Occipital lobe (tissue), 2 donors: ENCODE results near the gene MESP1. TPM values are rescaled to one million over a fixed set of nuclear protein-coding genes. Genes with fewer than 3 reads are reported as not detected.
"Not testable (repeated sequence)": the region's sequence is repeated elsewhere in the genome, so short reads cannot be mapped to it uniquely, and the experiment has no call there.

Experiments used
- DNase-seq: peaks from one replicate; lab custom pipeline; 2025; lab: John Stamatoyannopoulos, UW
- total RNA-seq: library from RNA; depleted of rRNA; stranded (reverse); fragments of >200 nt; gene quantifications from one replicate; pipeline ENCODE4 v1.2.3, GENCODE V29; 2014

MESP1 gene, protein sequence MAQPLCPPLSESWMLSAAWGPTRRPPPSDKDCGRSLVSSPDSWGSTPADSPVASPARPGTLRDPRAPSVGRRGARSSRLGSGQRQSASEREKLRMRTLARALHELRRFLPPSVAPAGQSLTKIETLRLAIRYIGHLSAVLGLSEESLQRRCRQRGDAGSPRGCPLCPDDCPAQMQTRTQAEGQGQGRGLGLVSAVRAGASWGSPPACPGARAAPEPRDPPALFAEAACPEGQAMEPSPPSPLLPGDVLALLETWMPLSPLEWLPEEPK
- total RNA-seq = 1.6 TPM

DNA sequence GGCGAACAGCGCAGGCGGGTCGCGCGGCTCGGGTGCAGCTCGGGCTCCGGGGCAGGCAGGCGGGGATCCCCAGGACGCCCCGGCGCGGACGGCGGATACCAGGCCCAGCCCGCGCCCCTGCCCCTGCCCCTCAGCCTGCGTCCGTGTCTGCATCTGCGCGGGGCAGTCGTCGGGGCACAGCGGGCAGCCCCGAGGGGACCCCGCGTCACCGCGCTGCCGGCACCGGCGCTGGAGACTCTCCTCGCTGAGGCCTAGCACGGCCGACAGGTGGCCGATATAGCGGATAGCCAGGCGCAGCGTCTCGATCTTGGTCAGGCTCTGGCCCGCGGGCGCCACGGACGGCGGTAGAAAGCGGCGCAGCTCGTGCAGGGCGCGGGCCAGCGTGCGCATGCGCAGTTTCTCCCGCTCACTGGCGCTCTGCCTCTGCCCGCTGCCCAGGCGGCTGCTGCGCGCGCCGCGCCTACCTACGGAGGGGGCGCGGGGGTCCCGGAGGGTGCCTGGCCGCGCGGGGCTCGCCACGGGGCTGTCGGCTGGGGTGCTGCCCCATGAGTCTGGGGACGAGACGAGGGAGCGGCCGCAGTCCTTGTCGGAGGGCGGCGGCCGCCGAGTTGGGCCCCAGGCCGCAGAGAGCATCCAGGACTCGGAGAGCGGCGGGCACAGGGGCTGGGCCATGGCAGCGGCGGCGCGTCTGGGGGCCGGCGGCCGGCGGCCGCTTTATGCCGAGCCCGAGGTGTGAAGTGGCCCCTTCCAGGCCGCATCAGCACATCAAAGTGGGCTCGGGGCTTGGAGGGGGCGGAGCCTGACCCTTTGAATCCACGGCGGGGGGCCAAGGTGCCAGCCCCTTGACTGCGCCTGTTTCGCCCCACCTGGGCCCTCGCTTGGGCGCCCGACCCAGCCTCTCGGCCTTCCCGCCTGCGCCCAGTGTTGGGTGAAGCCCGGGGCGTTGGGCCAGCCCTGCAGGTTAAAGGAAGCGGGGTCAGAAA, at the start of gene MESP1:
MESP1 (minus strand) TSS at position 690 of the 983 bp plus-strand sequence; CDS start at position 672, 18 bp downstream.
- DNase-seq = peak; percentile 78

DNA sequence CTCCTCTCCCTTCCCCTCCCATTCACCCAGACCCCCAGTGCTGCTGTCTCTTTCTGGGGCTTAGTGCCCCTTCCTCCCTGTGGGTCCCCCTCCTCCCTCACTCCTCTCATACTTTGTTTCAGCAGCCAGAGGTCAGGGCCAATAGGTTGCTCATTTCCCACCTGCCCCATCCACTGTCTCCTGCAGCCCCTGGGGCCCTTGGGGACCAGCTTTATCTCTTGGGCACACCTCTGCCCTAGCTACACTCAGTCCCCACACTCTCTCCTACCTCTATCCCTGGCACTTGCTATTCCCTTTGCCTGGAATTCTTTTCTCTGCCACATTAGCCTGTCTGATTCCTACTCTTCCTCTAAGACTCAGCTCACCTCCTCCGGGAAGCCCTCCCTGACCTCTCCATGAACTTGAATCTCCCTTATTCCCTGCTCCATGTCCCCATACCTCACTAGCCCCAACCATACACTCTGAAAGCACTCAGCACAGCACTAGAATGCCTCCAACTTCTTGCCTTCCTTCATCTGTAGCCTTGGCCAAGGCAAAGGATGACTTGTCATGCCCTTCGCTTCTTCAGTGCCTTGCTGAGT, 49.0 kb upstream of the MESP1 start:
- DNase-seq = no peak

DNA sequence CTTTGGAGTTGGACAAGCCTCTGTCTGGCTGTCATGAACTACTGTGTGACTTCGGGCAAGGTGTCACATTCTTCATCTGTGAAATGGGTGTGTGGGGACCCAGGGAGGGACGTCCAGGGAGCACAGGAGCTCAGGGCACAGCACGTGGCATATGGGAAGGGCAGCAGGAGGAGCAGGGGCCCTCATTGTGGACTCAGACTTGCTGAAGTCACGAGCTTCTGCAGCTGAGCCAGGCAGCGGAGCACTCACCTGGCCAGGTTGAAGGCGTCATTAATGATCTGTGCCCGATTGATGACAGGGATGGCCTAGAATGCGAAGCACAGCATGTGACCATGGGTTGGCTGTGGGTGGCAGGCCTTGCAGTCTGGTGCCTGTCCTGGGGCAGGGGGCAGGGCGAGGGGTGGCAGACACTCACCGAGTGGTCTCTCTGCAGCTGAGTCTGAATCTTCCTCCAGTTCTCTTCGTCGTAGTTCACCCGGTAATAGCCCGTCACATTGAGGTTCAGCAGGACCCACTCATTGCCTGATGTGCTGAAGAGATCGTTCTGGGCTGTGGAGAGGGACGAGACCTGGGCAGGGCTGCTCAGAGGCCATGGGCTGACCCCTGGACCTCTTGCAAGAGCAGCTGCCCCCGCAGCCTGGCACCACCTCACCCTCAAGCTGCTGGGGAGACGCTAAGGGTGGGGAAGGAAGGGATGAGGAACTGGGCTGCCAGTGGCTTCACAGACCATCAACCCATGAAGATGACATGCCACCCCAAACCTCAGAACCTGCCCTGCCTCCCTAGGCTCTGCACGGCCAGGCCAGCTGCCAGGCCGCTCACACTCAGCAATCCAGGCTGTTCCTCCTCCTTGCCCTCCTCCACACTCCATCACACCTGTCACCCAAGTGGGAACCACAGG, 48.2 kb upstream of the MESP1 start:
- DNase-seq = no peak

DNA sequence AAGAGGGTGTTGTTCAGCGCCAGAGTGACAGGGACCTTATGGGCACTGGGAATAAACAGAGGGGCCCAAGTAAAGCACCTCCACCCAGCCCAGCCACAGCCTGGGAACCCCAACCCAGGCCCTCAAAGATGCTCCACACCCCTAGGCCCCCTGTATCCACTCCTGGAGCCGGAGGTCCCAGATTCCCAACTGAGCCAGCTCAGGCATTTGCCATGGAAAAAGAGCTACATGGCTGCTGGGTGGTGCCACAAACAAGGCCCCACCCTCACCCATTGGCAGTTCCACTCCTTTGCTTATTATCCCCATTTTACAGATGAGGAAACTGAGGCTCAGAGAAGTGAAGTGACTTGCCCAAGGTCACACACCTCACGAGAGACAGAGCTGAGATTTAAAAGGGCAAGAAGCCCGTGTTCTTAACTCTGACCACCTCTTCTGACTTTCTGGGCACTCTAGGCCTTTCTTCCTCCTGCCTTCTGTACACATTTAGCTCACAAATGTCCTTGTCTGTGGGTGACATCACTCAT, 46.7 kb upstream of the MESP1 start:
- DNase-seq = no peak

DNA sequence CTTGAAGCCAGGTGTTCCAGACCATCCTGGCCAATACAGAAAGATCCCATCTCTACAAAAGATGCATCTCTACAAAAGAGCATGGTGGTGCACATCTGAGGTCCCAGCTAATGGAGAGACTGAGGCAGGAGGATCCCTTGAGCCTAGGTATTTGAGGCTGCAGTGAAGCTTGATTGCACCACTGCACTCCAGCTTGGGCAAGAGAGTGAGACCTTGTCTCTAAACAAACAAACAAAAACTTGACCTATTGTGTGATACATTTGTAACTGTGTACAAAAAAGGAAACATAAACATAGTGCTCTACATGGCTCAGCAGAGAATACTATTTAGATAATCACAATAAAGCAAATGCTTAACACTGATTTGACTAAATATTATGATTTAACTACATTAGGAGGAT, 44.9 kb upstream of the MESP1 start:
- no peak for DNase-seq

DNA sequence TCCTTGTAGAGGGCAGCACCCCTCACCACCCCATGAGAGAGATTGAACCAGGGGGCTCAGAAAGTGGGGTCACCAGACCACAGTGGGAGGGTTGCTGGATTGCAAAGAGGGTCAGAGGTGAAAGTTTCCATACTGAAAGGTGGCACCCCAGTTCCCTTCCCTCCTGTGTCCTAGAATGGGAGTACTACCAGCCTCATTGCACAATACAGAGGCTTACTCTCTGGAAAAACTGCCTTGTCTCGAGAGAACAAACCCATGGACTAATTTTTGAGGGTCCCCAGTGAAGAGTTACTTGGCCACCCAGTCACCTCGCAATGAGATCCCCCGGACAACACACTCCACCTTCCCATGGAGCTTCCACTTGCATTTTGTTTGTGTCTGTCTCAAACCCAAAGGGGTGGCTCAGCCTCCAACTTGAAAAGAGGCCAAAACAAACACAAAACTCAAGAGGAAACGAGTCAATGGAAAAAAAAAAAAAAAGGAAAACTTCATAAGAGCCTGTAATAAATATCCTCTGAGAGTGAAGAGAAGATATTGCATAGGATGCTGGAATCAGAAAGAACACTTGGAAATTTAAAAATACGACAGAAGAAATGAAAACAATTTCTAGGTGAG, 43.7 kb upstream of the MESP1 start:
- DNase-seq = no peak

DNA sequence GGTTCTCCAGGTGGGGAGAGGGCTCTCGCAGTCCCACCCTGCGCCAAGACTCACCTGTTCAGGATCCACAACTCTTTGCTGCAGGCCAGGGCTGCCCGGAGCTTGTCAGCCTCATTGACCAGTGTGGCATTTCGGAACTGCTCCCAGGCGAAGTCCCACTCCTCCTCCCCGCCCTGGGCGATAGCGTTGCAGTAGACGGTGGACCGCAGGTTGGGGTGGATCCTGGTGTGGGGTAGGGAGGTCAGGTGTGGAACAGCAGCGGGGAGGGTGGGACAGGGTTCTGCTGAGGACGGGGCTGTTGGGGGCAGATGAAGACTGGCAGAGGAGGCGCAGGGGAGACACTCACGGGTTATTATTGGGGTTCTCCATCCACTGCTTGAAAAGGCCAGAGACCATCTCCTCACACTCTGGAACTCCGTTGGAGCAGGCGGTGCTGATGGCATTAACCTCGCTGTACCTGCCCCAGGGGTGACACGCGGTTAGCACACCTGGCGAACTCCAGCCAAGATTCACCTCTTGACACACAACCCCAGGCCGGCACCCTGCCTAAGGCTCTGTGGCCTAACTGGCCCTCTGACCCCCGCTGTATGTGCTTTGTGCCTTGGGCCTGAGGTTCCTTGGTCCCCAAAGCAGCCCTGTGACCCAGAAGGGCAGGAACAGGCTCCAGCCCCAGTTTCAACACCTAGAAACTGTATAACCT, 41.2 kb upstream of the MESP1 start:
- DNase-seq = no peak

DNA sequence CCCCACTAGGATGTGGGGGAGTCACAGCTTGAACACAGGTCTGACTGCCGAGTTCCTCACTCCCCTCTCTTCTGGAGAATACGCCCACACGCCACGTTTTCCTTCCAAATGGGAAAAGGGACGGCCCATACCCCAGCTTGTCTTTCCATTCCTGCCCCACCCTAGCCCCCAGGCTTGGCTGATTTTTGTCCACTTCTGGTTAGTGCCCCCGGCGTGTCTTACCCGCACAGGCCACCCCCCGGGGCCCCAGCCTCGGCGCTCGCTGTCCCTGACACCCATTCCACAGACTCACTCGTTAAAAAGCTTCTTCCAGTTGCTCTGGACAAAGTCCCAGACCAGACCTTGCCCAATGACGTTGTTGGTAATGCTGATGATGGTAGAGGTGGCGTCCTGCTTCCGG, 39.6 kb upstream of the MESP1 start:
- DNase-seq = no peak

DNA sequence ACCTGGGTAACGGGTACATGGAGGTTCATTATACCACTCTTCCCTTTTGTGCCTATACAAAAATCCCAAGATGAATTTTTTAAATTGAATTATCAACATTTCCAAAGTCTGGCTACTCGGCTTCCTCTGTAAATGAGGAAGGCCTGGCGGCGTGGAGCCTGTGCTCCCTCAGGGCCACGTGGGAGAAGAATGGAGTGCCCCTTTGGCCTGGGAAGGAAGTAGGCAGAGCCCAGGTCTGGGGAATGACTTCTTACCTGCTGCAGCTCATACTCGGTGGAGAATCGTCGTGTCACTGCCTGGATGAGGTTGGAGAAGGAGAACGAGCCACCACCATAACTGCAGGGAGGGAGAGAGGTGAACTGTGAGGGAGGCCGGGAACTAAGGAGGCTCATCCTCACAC, 39.2 kb upstream of the MESP1 start:
- DNase-seq = no peak

DNA sequence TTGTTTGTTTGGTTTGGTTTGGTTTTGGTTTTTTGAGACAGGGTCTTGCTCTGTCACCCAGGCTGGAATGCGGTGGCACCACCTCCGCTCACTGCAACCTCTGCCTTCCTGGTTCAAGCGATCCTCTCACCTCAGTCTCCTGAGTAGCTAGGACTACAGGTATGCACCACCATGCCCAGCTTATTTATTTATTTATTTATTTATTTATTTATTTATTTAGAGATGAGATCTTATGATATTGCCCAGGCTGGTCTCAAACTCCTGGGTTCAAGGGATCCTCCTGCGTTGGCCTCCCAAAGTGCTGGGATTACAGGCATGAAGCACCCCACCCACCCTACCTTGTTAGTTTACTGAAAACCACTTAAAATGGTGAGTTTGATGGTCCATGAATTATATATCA, 37.5 kb upstream of the MESP1 start:
- not testable (repeated sequence) for DNase-seq

DNA sequence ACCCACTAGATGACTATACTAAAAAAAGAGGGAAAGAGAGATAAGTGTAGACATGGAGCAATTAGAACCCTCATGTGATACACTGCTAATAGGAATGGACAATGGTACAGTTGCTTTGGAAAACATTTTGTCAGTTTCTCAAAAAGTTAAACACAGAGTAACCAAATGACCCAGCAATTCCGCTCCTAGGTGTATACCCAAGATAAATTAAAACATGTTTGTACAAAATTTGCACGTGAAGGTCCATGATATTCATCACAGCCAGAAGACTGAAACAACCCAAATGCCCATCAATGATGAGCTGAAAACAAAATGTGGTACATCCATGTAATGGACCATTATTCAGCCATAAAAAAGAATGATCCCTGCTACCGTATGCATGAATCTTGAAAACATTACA, 36.9 kb upstream of the MESP1 start:
- no peak for DNase-seq

DNA sequence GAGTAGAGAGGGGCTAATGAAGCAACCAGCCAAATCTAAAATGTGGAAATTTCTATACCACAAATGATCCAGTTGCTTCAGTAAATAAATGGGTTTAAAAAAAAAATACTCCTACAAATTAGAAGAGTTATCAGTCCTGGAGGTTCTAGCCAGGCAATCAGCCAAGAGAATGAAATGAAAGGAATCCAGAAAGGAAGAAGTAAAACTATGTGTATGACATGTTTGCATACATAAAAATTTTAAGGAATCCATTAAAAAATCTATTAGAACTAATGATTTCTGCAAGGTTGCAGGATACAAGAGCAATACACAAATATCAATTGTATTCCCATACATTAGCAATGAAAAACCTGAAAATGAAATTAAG, 34.7 kb upstream of the MESP1 start:
- no peak for DNase-seq

DNA sequence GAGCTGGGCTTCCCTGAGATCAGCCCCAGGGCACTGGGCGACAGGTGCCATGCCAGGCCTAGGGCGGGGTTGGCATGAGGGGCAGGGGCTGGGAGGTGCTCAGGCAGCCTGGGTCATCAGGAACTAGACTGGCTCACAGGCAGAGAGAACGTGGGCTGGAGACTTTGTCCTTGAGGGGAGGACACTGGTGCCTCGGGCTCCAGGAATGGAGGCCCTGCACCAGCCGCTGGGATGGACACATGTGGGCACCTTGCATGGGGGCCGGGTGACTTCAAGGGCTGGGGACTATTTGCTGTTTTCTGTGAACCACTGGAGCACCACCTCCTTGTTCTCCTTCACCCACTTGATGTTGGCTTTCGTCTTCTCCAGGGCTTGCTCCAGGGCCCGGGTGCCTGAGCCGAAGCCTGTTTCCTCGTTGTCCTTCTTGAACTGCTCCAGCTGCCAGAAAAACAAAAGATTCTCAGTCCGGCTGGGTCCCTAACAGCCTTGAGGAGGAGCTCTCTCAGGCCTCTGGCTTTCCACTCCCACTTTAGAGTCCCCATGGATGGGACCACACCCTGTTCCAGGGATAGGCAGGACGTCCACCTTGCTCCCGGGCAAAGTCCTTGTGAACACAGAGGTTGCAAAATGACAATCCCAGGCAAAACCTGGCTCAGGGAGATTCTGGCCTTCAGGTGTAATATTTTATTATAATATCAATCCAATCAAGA, 34.2 kb upstream of the MESP1 start:
- DNase-seq = no peak

DNA sequence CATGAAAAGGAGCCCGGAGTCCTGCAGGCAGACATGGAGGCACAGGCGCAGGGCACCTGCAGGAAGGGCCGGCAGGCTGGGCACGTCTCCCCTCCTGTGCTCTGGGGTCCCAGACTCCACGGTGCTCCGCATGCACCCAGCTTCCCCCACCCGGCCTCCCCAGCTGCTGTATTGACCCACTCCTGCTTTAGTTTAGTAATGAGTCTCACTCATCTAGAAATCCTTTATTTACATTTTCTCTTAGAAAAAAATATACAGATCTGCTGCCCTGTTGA, 33.6 kb upstream of the MESP1 start:
- DNase-seq = no peak

DNA sequence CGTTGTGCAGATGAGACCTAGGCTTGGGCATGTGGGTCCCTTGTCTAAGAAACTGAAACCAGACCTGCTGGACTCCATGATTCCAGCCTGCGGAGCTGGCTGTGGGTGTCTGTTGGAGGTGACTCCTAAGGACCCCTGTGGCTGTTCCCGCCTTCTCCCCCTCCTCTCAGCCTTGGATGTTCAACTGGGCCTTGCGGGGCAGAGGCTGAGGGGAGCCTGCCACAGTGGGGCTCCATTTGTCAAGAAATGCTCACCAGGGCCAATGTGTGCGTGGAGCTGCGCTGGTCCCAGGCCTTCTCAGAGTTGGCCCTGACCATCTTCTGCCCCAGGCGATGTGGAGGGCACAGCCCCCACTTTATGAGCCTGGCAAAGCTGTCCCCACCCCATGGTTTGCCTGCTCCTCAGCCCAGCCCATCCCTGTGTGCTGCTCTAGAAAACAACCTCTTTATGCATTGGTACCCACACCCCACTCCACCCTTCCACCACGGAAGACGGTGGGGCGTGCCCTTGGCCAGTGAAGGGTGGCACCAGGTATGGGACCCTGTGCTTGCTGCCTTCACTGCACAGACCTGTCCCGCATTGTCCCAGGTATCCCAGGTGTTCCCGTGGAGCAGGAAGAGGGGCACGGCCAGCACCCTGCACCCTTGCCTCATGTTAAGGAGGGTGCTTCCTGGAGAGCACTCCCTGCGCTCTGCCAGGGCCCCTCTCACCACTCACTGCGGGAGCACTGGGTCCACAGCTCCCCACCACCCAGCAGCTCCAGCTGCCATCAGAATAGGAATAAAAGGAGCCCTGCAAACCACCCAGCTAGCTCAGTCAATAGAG, 33.0 kb upstream of the MESP1 start:
- DNase-seq = no peak

DNA sequence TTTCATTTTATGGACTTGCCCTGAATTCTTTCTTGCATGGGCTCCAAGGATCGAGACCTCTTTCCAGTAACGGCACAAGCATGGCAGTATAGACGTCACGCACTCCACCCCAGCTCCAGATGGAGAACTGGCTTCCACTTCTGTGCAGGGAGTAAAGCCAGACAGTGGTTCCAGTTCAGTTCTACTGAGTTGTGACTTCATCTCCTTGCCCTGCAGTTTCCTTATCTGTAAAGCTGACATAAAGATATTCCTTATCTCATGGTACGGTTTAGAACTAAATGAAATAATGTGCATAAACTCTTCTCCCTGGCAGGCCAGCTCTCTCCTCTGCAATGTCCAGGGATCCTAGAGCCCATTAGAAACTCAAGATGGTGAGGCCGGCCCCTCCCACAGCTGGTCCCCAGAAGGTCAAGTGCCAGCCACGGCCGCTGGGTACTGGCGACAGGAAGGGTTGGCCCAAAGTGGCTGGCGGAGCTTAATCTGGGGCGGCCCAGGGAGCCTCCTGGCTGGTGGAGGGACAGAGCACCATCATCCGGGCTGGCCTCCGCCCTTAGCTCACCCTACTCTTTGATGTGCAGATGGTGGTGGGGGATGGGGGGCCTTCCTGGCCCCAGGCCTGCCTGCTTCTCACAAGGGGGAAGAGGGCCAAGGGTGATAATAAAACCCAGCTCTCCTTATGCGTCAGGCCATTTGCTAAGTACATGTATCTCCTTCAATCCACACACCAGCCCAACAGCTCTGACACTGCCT, 32.2 kb upstream of the MESP1 start:
- DNase-seq = no peak

DNA sequence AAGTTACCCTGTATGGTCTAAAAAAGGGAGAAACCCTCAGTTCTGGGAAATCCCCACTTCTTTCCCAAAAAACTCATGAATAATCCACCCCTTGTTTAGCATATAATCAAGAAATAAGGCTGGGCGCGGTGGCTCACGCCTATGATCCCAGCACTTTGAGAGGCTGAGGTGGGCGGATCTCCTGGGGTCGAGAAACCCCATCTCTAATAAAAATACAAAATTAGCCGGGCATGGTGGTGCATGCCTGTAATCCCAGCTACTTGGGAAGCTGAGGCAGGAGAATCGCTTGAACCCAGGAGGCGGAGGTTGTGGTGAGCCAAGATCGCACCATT, 31.5 kb upstream of the MESP1 start:
- DNase-seq = not testable (repeated sequence)
